ENCODE results near the gene TRIM5. TPM values are rescaled to one million over a fixed set of nuclear protein-coding genes. Genes with fewer than 3 reads are reported as not detected.

TRIM5 gene
- total RNA-seq, 6 experiments from 2014 or later: 15.3 to 19.2 (median 18.2) TPM

DNA sequence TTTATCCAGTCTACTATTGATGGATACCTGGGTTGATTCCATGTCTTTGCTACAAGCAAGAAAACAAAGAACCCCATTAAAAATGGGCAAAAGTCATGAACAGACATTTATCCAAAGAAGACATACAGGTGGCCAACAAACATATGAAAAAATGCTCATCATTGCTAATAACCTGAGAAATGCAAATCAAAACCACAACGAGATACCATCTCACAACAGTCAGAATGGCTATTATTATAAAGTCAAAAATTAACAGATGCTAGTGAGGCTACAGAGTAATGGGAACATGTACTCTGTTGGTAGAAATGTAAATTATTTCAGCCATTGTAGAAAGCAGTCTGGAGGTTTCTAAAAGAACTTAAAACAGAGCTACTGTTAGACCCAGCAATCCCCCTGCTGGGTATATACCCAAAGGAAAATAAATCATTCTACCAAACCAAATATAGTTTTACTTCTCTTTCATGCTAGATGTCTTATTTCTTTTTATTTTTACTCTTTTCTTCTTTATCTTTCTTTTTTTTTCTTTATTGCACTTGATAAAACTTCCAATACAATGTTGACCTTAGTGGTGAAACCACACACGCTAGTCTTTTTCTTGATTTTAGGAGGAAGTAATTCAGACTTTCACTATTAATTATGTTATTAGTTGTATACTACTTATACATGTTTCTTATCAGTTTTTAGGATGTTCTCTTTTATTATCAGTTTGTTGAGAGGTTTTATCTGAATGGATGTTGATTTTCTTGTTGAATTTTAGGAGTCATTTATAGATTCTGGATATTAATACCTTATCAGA is 19.1 kb upstream of the TRIM5 start:
- H3K4me1 ChIP-seq: no peaks in the 10 kb centered on the region
- no peak for ATAC-seq
- no peaks in the 10 kb centered on the region for H3K27me3 ChIP-seq
- WGBS (ENCODE audit: insufficient coverage, low coverage, low lambda C conversion rate, missing lambda C conversion rate): 72% methylated on average over 2 of the region's 2 CpGs
- H3K9me3 ChIP-seq: no peaks in the 10 kb centered on the region
- DNase-seq: no peak
- peaks cover 0 to 4% (median under 1%) of the 10 kb centered on the region in 4 donors for H3K36me3 ChIP-seq
- no peak overlapping the region for H3K4me3 ChIP-seq
- TF ChIP-seq, protein P1, sequence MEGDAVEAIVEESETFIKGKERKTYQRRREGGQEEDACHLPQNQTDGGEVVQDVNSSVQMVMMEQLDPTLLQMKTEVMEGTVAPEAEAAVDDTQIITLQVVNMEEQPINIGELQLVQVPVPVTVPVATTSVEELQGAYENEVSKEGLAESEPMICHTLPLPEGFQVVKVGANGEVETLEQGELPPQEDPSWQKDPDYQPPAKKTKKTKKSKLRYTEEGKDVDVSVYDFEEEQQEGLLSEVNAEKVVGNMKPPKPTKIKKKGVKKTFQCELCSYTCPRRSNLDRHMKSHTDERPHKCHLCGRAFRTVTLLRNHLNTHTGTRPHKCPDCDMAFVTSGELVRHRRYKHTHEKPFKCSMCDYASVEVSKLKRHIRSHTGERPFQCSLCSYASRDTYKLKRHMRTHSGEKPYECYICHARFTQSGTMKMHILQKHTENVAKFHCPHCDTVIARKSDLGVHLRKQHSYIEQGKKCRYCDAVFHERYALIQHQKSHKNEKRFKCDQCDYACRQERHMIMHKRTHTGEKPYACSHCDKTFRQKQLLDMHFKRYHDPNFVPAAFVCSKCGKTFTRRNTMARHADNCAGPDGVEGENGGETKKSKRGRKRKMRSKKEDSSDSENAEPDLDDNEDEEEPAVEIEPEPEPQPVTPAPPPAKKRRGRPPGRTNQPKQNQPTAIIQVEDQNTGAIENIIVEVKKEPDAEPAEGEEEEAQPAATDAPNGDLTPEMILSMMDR (IDR thresholded peaks at IDR 0.05): no peak
- no peak for TF ChIP-seq POLR2A (IDR thresholded peaks at IDR 0.05)
- intact Hi-C loops (cut with DNase I): no loop called here
- no peak overlapping the region for H3K27ac ChIP-seq

DNA sequence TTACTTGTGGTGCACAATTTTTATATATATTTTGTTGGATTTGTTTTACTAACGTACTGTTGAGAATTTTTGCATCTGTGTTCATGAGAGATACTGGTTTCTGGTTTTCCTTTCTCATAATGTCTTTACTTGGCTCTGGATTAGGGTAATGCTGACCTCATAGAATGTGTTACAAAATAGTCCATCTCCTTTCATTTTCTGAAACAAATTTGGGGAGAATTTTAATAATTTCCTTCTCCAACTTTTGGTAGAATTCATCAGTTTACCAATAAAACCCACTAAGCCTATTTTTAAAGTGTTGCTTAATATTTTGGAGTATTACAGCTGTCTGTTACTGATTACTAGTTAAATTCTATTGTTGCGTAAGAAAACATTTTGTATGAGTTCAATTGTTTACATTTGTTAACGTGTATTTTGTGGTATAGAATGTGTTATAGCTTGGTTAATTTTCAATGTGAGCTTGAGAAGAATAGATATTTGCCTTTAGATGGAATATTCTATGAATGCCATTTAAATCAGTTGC is 16.2 kb upstream of the TRIM5 start:
- ATAC-seq (no peak), DNase-seq (no peak)
- H3K27ac ChIP-seq: no peak overlapping the region
- TF ChIP-seq, protein P1 (IDR thresholded peaks at IDR 0.05): no peak
- TF ChIP-seq POLR2A (IDR thresholded peaks at IDR 0.05): no peak
- no peaks in the 10 kb centered on the region for H3K27me3 ChIP-seq
- no peaks in the 10 kb centered on the region for H3K36me3 ChIP-seq
- H3K9me3 ChIP-seq: no peaks in the 10 kb centered on the region
- intact Hi-C loops (cut with DNase I): no loop called here
- H3K4me1 ChIP-seq: no peaks in the 10 kb centered on the region
- no peak overlapping the region for H3K4me3 ChIP-seq
- WGBS (ENCODE audit: insufficient coverage, low coverage, low lambda C conversion rate, missing lambda C conversion rate): 55% methylated on average over 3 of the region's 3 CpGs

DNA sequence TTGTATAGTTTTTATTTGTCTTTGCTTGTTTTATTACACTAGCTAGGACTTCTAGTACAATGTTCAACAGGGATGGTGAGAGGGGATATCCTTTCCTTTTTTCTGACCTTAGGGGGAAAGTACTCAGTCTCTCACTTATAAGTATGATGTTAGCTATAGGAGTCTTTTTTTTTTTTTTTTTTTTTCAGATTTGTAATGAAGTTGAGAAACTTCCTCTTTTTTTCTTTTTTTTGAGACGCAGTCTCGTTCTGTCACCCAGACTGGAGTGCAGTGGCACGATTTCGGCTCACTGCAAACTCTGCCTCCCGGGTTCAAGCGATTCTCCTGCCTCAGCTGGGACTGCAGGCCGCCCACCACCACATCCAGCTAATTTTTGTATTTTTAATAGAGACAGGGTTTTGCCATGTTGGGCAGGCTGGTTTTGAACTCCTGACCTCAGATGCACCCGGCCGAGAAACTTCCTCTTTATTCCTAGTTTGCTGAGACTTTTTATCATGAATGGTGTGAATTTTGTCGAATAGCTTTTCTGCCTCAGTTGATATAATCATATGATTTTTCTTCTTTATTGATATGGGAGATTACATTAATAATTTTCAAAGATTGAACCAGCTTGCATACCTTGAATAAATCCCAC is 15.7 kb upstream of the TRIM5 start:
- Histone ChIP-seq H3K27me3 (no peaks in the 10 kb centered on the region), H3K27ac (no peak overlapping the region), H3K9me3 (no peaks in the 10 kb centered on the region), H3K4me3 (no peak overlapping the region), H3K4me1 (no peaks in the 10 kb centered on the region), H3K36me3 (no peaks in the 10 kb centered on the region)
- DNase-seq: no peak
- WGBS (ENCODE audit: insufficient coverage, low coverage, low lambda C conversion rate, missing lambda C conversion rate): 65% methylated on average over 3 of the region's 10 CpGs
- TF ChIP-seq POLR2A (IDR thresholded peaks at IDR 0.05): no peak
- TF ChIP-seq, protein P1 (IDR thresholded peaks at IDR 0.05): no peak
- no peak for ATAC-seq
- intact Hi-C loops (cut with DNase I): no loop called here

DNA sequence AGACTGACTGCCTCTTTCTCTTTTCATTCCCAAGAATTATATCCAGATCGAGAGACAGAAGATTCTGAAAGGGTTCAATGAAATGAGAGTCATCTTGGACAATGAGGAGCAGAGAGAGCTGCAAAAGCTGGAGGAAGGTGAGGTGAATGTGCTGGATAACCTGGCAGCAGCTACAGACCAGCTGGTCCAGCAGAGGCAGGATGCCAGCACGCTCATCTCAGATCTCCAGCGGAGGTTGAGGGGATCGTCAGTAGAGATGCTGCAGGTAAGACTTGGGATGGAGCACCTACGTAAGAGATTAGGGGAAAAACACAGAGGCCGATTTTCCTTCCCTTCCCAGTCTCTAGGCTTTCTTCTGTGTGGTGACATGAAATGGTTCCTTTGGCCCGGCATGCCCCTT is 13.4 kb upstream of the TRIM5 start:
- Histone ChIP-seq H3K4me1 (no peaks in the 10 kb centered on the region), H3K27me3 (no peaks in the 10 kb centered on the region), H3K9me3 (no peaks in the 10 kb centered on the region), H3K27ac (no peak overlapping the region), H3K36me3 (no peaks in the 10 kb centered on the region), H3K4me3 (no peak overlapping the region)
- 88% methylated on average over 4 of the region's 7 CpGs for WGBS (ENCODE audit: insufficient coverage, low coverage, low lambda C conversion rate, missing lambda C conversion rate)
- TF ChIP-seq, protein P1 (IDR thresholded peaks at IDR 0.05): no peak
- no peak for DNase-seq
- no peak for ATAC-seq
- intact Hi-C loops (cut with DNase I): no loop called here
